MV-4-11 (cell line): ENCODE measurements around the gene CIITA.

Experiments used
- DNase-seq: peaks from one replicate; lab custom pipeline; 2025; lab: John Stamatoyannopoulos, UW

Gene CIITA

GRCh38 chr16:10878644-10879501, 1.9 kb downstream of the CIITA start:
- peak; percentile 48 for DNase-seq

GRCh38 chr16:10879681-10880589, 2.9 kb downstream of the CIITA start:
- DNase-seq, result no peak

- peak; percentile 41 for DNase-seq
These were observed 3.8 kb downstream of the CIITA start for GRCh38 chr16:10880594-10881452.

- DNase-seq, result peak; percentile 81
These were observed 4.6 kb downstream of the CIITA start for GRCh38 chr16:10881479-10882030.

DNA sequence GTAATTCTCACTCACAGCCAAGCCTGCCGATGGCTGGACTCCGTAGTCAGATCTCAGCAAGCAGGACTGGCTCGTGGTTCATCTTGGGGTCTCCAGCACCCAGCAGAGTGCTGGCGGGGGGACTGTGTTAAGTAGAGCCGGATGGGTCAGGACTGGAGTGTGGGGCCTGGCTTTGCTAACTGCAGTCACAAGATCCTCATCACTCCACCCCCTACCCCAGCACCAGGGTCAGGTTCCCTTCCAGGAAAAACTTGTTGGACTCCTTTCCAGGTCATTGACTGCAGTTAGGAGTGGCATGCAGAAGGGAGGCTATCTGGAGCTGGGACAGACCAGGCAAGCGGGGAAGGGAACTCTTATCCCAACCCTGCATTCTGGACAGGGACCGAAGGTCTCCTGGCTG, 6.0 kb downstream of the CIITA start:
- no peak for DNase-seq

DNA sequence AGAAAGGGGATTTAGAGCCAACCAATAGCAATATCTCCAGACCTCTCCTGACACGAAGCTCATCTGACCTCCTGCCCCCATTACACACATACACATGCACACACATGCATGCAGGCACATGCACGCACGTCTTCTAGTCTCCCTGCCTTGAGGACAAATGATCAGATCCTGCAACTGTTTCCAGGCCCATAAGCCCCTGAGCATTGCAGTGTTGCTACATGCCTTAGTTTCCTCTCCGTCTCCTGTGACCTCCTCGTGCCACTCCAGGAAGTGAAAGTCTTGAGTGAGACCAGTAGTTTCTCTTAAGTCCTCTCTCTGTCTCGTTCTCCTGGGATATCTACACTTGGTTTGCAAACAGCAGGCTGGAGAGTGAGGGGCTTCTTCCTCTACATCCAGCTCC, 8.2 kb downstream of the CIITA start:
- DNase-seq, result peak; percentile 84

- peak; percentile 59 for DNase-seq
These were observed 11.4 kb downstream of the CIITA start for GRCh38 chr16:10888320-10888937.

- peak; percentile 6 for DNase-seq
These were observed 12.9 kb downstream of the CIITA start for GRCh38 chr16:10889855-10890254.

DNA sequence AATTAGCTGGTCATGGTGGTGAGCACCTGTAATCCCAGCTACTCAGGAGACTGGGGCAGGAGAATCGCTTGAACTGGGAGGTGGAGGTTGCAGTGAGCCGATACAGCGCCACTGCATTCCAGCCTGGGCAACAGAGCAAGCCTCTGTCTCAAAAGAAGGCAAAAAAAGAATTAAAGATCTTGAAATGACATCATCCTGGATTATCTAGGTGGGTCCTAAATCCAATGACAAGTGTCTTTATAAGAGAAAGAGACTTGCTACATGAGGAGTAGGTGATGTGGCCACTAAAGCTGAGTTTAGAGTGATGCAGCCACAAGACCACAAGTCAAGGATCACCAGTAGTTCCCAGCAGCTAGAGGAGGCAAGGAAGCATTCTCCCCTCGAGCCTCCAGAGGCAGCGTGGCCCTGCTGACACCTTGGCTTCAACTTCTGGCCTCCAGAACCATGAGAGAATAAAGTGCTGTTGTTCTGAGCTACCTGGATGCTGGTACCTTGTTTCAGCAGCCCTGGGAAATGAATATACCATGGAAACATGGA, 15.8 kb downstream of the CIITA start:
- DNase-seq, result peak; percentile 36

- peak; percentile 41 for DNase-seq
These were observed 18.3 kb downstream of the CIITA start for GRCh38 chr16:10895053-10895946.

- no peak for DNase-seq
These were observed 19.2 kb downstream of the CIITA start for GRCh38 chr16:10896165-10896564.

- DNase-seq, result peak; percentile 76
These were observed 19.7 kb downstream of the CIITA start for GRCh38 chr16:10896723-10897122.

DNA sequence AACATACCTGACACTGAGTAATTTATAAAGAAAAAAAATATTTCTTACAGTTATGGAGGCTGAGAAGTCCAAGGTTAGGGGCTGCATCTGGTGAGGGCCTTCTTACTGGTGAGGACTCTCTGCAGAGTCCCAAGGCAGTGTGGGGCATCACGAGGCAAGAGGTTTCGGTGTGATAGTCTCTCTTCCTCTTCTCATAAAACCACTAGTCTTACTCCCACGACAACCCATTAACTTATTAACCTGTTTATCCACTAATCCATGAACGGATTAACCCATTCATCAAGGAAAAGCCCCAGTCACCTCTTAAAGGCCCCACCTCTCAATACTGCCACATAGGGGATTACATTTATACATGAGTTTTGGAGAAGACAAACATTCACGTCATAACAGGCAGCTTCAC, 20.1 kb downstream of the CIITA start:
- DNase-seq, result peak; percentile 80

- no peak for DNase-seq
These were observed 26.0 kb downstream of the CIITA start for GRCh38 chr16:10902999-10903398.

GRCh38 chr16:10906482-10906881, 29.5 kb downstream of the CIITA start:
- no peak for DNase-seq

DNA sequence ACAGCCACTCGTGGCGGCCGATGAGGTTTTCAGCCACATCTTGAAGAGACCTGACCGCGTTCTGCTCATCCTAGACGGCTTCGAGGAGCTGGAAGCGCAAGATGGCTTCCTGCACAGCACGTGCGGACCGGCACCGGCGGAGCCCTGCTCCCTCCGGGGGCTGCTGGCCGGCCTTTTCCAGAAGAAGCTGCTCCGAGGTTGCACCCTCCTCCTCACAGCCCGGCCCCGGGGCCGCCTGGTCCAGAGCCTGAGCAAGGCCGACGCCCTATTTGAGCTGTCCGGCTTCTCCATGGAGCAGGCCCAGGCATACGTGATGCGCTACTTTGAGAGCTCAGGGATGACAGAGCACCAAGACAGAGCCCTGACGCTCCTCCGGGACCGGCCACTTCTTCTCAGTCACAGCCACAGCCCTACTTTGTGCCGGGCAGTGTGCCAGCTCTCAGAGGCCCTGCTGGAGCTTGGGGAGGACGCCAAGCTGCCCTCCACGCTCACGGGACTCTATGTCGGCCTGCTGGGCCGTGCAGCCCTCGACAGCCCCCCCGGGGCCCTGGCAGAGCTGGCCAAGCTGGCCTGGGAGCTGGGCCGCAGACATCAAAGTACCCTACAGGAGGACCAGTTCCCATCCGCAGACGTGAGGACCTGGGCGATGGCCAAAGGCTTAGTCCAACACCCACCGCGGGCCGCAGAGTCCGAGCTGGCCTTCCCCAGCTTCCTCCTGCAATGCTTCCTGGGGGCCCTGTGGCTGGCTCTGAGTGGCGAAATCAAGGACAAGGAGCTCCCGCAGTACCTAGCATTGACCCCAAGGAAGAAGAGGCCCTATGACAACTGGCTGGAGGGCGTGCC, 30.1 kb downstream of the CIITA start:
- DNase-seq, result no peak

- no peak for DNase-seq
These were observed 30.7 kb downstream of the CIITA start for GRCh38 chr16:10907757-10908045.

- DNase-seq, result no peak
These were observed 34.3 kb downstream of the CIITA start for GRCh38 chr16:10911267-10911666.

DNA sequence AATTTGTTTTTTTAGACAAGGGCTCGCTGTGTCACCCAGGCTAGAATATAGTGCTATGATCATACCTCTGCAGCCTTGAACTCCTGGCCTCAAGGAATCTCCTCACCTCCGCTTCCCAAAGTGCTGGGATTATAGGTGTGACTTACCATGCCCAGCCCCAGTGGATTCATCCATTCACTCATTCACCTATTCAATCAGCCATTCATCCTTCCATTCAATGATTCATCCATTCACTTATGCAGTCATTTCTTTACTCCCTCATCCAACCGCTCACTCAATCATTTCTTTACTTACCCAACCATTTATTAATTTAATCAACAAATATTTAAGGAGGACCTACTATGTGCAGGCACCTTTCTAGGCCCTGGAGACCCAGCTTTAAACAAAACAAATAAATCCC, 39.5 kb downstream of the CIITA start:
- no peak for DNase-seq
